ENCODE data around the gene SLC5A11.

The SLC5A11 gene

DNA sequence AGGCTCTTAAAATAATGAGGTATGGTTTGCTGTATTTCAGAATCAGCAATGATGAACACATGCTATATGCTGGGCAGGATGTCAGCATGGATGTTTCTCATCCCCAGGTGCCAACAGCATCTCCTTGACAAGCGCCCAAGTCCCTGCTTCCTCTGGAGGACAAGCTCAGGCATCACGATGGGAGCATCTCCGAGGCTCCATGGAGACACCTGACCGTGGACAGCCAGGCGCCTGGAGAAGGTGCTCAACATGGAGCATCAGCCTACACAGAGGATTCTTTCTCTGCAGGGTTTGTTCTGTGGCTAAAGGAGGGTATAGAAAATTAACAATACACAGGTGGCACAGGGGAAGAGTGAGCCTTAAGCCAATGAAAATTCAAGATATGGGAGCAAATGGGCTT lies 72.1 kb downstream of the SLC5A11 start:
- no peak for DNase-seq (ENCODE audit: low read depth)
- TF ChIP-seq, protein P1, sequence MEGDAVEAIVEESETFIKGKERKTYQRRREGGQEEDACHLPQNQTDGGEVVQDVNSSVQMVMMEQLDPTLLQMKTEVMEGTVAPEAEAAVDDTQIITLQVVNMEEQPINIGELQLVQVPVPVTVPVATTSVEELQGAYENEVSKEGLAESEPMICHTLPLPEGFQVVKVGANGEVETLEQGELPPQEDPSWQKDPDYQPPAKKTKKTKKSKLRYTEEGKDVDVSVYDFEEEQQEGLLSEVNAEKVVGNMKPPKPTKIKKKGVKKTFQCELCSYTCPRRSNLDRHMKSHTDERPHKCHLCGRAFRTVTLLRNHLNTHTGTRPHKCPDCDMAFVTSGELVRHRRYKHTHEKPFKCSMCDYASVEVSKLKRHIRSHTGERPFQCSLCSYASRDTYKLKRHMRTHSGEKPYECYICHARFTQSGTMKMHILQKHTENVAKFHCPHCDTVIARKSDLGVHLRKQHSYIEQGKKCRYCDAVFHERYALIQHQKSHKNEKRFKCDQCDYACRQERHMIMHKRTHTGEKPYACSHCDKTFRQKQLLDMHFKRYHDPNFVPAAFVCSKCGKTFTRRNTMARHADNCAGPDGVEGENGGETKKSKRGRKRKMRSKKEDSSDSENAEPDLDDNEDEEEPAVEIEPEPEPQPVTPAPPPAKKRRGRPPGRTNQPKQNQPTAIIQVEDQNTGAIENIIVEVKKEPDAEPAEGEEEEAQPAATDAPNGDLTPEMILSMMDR (IDR thresholded peaks at IDR 0.05; ENCODE audit: insufficient read depth, low read depth, low read length, missing control alignments): no peak
- H3K4me3 ChIP-seq (ENCODE audit: low read length): no peak overlapping the region

DNA sequence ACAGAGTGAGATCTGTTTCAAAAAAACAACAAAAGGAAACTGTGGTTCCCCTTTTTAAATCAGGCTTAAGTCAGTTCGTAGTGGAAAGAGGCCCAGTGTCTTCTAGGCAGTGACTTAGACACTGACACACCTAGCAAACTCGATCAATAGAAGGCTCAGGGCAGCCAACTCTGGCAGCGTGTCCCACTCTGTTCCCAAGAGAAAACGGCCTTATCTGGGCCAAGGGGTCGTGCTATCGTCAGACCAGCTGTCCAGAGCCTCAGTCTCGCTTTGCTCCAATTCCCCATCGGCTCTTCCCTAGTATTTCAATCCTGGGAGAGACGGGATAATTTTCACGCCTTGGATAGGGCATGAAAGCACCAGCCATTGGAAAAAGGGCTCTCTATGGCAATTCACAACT lies 72.9 kb downstream of the SLC5A11 start:
- no peak overlapping the region for H3K4me3 ChIP-seq (ENCODE audit: low read length)
- TF ChIP-seq, protein P1 (IDR thresholded peaks at IDR 0.05; ENCODE audit: insufficient read depth, low read depth, low read length, missing control alignments): no peak
- DNase-seq (ENCODE audit: low read depth): no peak

DNA sequence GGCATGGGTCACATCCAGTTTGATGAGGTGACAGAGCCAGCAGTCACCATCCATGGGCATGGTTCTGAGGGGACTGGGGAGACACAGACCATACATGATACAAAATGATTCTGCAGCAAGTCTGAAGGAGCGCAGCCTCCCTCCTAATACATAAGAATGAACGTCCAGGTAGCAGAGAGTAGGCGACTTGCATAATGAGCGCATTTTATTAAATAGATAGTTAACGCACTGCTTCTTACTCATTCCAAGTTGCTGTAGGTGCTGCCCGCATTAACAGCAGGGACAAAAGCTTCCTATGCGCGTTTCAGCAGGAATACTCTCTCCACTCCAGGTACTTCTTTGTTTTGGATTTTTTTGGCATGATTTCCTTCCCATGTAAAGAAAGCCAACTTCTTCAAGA lies 73.8 kb downstream of the SLC5A11 start:
- TF ChIP-seq, protein P1 (IDR thresholded peaks at IDR 0.05; ENCODE audit: insufficient read depth, low read depth, low read length, missing control alignments): no peak
- no peak overlapping the region for H3K4me3 ChIP-seq (ENCODE audit: low read length)
- no peak for DNase-seq (ENCODE audit: low read depth)

DNA sequence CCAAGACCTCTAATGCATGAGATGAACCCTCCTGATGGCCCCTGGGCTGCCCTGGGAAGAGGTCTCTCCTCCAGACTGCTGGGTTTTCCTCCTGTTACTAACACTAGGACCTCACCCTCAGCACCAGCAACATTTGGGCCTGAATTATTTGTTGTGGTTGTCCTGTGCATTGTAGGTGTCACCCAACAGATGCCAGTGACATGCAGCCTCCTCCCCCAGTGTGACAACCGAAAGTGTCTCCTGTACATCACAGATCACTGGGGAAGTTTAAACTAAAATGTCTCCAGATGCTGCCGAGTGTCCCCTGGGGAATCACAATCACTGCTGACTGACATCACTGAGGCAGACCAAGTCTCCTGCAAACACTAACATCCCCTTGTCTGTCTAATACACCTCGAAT lies 74.8 kb downstream of the SLC5A11 start:
- DNase-seq (ENCODE audit: low read depth): no peak
- no peak overlapping the region for H3K4me3 ChIP-seq (ENCODE audit: low read length)
- TF ChIP-seq, protein P1 (IDR thresholded peaks at IDR 0.05; ENCODE audit: insufficient read depth, low read depth, low read length, missing control alignments): no peak

DNA sequence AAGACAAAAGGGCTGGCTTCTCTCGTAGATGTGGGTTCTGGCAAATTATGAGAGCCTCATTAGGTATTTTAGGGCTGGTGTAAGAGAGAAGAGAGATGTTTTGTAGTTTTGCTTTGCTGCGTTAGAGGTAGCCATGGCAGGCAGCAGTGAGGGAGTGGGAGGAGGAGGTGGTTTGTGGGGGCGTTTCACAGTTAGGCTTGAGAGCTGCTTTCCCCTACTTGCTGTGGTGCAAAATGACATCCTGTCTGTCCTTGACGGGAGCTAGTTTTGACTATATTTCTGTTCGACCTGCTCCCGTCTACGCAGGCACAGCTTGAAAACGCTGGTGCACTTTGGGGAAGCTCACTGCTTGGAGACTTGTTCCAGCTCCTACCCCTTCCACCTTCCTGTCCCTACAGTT lies 75.5 kb downstream of the SLC5A11 start:
- DNase-seq (ENCODE audit: low read depth): no peak
- TF ChIP-seq, protein P1 (IDR thresholded peaks at IDR 0.05; ENCODE audit: insufficient read depth, low read depth, low read length, missing control alignments): no peak
- no peak overlapping the region for H3K4me3 ChIP-seq (ENCODE audit: low read length)

DNA sequence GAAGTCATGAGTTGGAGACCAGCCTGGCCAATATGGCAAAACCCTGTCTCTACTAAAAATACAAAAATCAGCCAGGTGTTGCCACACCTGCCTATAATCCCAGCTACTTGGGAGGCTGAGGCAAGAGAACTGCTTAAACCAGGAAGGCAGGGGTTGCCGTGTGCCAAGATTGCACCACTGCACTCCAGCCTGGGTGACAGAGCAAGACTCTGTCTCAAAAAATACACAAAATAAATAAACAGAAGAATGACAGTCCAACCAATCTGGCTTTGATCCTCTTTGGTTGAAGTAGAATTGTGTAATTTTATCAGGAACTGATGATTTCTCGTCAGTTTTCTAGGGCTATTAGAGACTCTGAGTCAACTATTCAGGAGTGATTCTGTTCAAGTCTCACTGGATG lies 79.4 kb downstream of the SLC5A11 start:
- no peak for DNase-seq (ENCODE audit: low read depth)
- TF ChIP-seq, protein P1 (IDR thresholded peaks at IDR 0.05; ENCODE audit: insufficient read depth, low read depth, low read length, missing control alignments): no peak

DNA sequence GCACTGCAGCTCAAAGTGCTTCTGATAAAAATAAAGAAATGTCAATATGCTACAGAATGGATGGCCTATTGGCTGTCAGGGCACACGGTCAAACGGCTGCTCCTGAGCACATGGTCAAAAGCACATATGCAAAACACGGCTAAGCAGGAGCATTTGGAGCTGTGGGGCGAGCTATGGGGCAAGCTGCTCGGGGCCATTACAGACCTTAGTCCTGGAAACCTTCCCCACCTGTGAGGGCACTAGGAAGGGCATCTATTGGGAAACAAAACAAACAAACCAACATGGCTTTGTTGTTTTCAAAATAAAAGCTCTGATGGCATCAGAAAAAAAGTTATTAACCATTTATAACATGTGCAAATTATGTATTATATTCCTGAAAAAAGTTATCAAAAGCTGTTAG lies 83.6 kb downstream of the SLC5A11 start:
- no peak for DNase-seq (ENCODE audit: low read depth)
- TF ChIP-seq, protein P1 (IDR thresholded peaks at IDR 0.05; ENCODE audit: insufficient read depth, low read depth, low read length, missing control alignments): no peak
- no peak overlapping the region for H3K4me3 ChIP-seq (ENCODE audit: low read length)

More for the DNA sequence above, 79.4 kb downstream of the SLC5A11 start:
- no peak overlapping the region for H3K4me3 ChIP-seq (ENCODE audit: low read length)
